Prostate gland (tissue), 2 donors: ENCODE data around the gene SLC16A6.

ENCODE experiments used
- CTCF ChIP-seq, 4 experiments: fragments of 200-600 bp in 2 of 4; fragments of 450-650 bp in 2 of 4; sonication (generic) in 2 of 4; IDR thresholded peaks; 1 replicate in 3 of 4; 2 replicates in 1 of 4; pipeline ENCODE4 v1.5.1; 2016 to 2019; ENCODE audit warnings: antibody characterized with exemption in 4 of 4, mild to moderate bottlenecking in 2 of 4, moderate library complexity in 2 of 4
- POLR2A ChIP-seq: fragments of 450-650 bp; IDR thresholded peaks from one replicate; pipeline ENCODE4 v1.6.1; 2016; ENCODE audit warnings: antibody characterized with exemption, mild to moderate bottlenecking
- POLR2AphosphoS5 ChIP-seq: sonication (generic); formaldehyde crosslinking; IDR thresholded peaks from one replicate; pipeline ENCODE4 v1.6.1; 2017; ENCODE audit warnings: antibody characterized with exemption

GRCh38 chr17:68320943-68321555 lies 30.1 kb upstream of the SLC16A6 start:
- TF ChIP-seq POLR2AphosphoS5 (no peak), CTCF (IDR thresholded peaks at IDR 0.05) (no peak), POLR2A (no peak)
